ENCODE measurements around the gene CD58. TPM values are rescaled to one million over a fixed set of nuclear protein-coding genes. Genes with fewer than 3 reads are reported as not detected.

Gene CD58
- total RNA-seq, 2 donors from 2014 or later: 44.2 to 53.2 TPM

- Histone ChIP-seq H3K4me1 (ENCODE audit: control insufficient read depth in 1 of 2, low read depth in 2 of 2) (peaks cover 0 to 8% of the 10 kb centered on the region in 2 donors), H3K9me3 (no peaks in the 10 kb centered on the region), H3K27ac (no peak overlapping the region), H3K27me3 (replicated peaks; ENCODE audit: insufficient read depth) (no peaks in the 10 kb centered on the region), H3K4me3 (no peak overlapping the region), H3K36me3 (no peaks in the 10 kb centered on the region)
- no peak for TF ChIP-seq CTCF (IDR thresholded peaks at IDR 0.05)
- no peak for ATAC-seq (ENCODE audit: insufficient number of reproducible peaks, low FRiP score, low read depth)
- DNase-seq (ENCODE audit: low spot score): no peak
Observed at GRCh38 chr1:116488071-116488470, 82.8 kb downstream of the CD58 start.

DNA sequence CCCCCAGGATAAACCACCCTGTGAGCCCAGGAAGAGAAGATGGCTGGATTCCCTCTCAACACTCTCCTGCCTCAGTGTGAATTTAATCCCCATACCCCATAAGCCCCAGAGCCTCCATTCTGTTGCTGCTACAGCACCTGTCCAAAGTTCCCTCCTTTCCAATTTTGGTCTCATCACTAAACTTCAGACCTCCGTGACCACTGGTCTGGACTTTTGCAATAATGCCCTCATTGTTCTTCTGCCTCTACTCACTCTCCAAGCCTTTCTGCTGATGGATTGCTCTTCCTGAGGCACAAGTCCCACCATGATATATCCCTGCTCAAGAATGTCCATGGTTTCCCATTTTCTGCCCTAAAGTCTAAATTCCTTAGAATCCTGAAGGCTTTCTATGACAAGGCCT is 83.2 kb downstream of the CD58 start:
- DNase-seq (ENCODE audit: low spot score) (no peak), ATAC-seq (ENCODE audit: insufficient number of reproducible peaks, low FRiP score, low read depth) (no peak)
- TF ChIP-seq CTCF (IDR thresholded peaks at IDR 0.05): no peak
- Histone ChIP-seq H3K4me1 (ENCODE audit: control insufficient read depth in 1 of 2, low read depth in 2 of 2) (peaks cover 0 to 8% of the 10 kb centered on the region in 2 donors), H3K36me3 (no peaks in the 10 kb centered on the region), H3K4me3 (no peak overlapping the region), H3K9me3 (no peaks in the 10 kb centered on the region), H3K27me3 (replicated peaks; ENCODE audit: insufficient read depth) (no peaks in the 10 kb centered on the region), H3K27ac (no peak overlapping the region)

DNA sequence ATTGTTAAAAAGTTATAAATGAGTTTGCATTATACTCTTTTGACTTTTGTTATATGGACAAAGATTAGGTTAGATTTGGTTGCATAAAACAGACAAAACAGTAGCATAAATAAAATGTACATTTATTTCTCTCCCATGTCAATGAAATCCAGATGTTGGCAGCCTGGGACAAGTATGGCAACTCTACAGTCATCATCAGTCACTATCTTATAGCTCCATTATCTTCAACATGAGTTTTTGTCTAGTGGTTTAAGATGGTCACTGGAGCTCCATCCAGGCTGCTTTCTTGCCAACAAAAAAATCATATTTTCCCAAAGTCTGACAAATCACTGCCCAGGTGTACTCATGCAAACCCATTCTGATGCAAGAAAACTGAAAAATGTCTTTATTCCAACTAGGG is 83.8 kb downstream of the CD58 start:
- H3K9me3 ChIP-seq: no peaks in the 10 kb centered on the region
- no peak overlapping the region for H3K4me3 ChIP-seq
- no peaks in the 10 kb centered on the region for H3K27me3 ChIP-seq (replicated peaks; ENCODE audit: insufficient read depth)
- no peaks in the 10 kb centered on the region for H3K36me3 ChIP-seq
- peaks cover 0 to 8% of the 10 kb centered on the region in 2 donors for H3K4me1 ChIP-seq (ENCODE audit: control insufficient read depth in 1 of 2, low read depth in 2 of 2)
- DNase-seq (ENCODE audit: low spot score): no peak
- H3K27ac ChIP-seq: no peak overlapping the region
- ATAC-seq (ENCODE audit: insufficient number of reproducible peaks, low FRiP score, low read depth): no peak
- TF ChIP-seq CTCF (IDR thresholded peaks at IDR 0.05): no peak

DNA sequence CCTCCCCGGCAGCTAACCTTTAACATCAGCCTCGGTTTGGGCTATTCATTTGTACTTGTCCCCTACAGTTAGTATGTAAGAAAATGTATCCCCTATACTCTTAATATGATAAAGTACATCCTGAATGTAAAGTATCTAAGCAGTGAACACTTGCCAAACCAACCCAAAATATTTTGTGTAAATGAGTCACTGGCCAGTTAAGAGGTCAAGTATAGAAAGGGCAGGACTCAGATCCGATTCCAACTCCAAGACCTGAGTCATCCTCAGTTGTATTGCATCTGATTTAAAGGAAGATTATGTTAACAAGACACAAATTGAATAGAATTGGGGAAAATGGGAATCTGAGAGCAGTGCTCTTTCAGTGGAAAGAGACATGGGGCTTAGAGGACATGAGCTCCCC is 84.4 kb downstream of the CD58 start:
- H3K27ac ChIP-seq: no peak overlapping the region
- DNase-seq (ENCODE audit: low spot score) (no peak), ATAC-seq (ENCODE audit: insufficient number of reproducible peaks, low FRiP score, low read depth) (no peak)
- H3K36me3 ChIP-seq: no peaks in the 10 kb centered on the region
- H3K9me3 ChIP-seq: no peaks in the 10 kb centered on the region
- H3K4me3 ChIP-seq: no peak overlapping the region
- H3K27me3 ChIP-seq (replicated peaks; ENCODE audit: insufficient read depth): no peaks in the 10 kb centered on the region
- peaks cover 0 to 8% of the 10 kb centered on the region in 2 donors for H3K4me1 ChIP-seq (ENCODE audit: control insufficient read depth in 1 of 2, low read depth in 2 of 2)
- TF ChIP-seq CTCF (IDR thresholded peaks at IDR 0.05): no peak

GRCh38 chr1:116485976-116486375 is 84.8 kb downstream of the CD58 start:
- DNase-seq (ENCODE audit: low spot score) (no peak), ATAC-seq (ENCODE audit: insufficient number of reproducible peaks, low FRiP score, low read depth) (no peak)
- H3K27me3 ChIP-seq (replicated peaks; ENCODE audit: insufficient read depth): no peaks in the 10 kb centered on the region
- no peak for TF ChIP-seq CTCF (IDR thresholded peaks at IDR 0.05)
- no peak overlapping the region for H3K27ac ChIP-seq
- no peaks in the 10 kb centered on the region for H3K36me3 ChIP-seq
- peaks cover 0 to 8% of the 10 kb centered on the region in 2 donors for H3K4me1 ChIP-seq (ENCODE audit: control insufficient read depth in 1 of 2, low read depth in 2 of 2)
- no peak overlapping the region for H3K4me3 ChIP-seq
- no peaks in the 10 kb centered on the region for H3K9me3 ChIP-seq
